C4-2B (cell line): Measurements from ENCODE around the gene AKNA.

Experiments
- H3K27ac ChIP-seq: fragments of 450-650 bp; 2 replicates; pipeline ENCODE4 v1.5.1; 2017
- ZFX ChIP-seq: fragments of 450-650 bp; IDR thresholded peaks from 2 replicates; pipeline ENCODE4 v1.6.1; 2017
- TF ChIP-seq, protein P1 (sequence below): fragments of 450-650 bp; conservative IDR thresholded peaks from 2 replicates; pipeline ENCODE4 v1.5.1; 2017; ENCODE audit warnings: mild to moderate bottlenecking

AKNA gene

DNA sequence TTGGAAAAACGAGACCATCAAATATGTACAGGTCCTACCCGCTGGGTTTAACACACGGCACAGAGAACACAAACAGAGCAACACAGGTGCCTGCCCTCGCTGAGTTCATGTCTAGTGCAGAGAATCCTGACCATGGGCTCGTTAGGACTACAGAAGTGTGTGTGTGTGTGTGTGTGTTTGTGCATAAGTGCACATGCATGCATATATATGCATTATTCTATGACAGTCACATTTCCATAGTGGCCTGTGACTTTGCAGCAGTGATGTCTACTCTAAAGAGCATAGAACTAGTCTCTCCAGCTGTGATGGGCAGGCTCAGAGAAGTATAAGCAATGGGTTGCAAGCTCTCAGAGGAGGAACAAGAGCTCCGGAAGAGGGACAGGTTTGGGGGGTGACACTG, 30.4 kb downstream of the AKNA start:
- no peak overlapping the region for H3K27ac ChIP-seq

DNA sequence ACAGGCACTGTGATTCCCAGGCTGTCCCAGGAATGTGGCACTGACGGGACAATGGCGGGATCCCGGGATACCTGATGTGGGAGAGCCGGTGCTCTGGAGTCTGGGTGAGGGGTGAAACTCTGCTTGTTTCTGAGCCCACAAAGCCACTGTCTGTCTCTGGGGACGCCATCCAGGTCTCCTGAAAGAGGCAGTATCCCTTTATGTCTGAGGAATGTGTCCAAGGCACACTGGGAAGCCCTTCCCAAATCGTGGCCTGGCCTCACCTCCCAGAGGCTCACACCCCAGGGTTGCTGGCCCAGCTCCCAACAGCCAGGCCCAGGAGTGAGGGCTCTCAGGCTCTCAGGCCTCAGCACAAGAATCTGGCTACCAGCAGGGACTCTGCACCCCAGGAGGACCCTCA, 31.0 kb downstream of the AKNA start:
- H3K27ac ChIP-seq: no peak overlapping the region
- no peak for TF ChIP-seq ZFX
- TF ChIP-seq, protein P1, sequence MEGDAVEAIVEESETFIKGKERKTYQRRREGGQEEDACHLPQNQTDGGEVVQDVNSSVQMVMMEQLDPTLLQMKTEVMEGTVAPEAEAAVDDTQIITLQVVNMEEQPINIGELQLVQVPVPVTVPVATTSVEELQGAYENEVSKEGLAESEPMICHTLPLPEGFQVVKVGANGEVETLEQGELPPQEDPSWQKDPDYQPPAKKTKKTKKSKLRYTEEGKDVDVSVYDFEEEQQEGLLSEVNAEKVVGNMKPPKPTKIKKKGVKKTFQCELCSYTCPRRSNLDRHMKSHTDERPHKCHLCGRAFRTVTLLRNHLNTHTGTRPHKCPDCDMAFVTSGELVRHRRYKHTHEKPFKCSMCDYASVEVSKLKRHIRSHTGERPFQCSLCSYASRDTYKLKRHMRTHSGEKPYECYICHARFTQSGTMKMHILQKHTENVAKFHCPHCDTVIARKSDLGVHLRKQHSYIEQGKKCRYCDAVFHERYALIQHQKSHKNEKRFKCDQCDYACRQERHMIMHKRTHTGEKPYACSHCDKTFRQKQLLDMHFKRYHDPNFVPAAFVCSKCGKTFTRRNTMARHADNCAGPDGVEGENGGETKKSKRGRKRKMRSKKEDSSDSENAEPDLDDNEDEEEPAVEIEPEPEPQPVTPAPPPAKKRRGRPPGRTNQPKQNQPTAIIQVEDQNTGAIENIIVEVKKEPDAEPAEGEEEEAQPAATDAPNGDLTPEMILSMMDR: no peak

More for the DNA sequence above, 30.4 kb downstream of the AKNA start:
- TF ChIP-seq, protein P1: no peak
- TF ChIP-seq ZFX: no peak

DNA sequence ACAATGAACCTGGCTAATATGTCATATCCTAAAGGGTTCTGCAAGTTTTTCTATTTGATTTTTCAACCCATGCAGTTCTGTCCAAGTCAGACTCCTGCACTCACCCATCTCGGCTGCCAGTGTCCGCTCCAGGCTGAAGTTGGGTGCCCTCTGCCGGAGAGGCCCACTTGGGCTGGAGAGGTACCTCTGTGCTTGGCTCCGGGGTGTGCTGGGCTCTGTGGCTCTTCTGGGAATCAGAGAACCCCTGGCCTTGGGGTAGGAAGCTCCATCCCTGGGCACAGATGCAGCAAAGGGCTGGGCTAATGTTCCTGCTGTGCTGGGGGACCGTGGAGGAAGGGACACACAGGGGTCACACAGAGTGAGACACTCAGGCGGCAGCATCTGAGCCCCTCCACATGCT, 32.0 kb downstream of the AKNA start:
- TF ChIP-seq, protein P1: no peak
- no peak for TF ChIP-seq ZFX
- H3K27ac ChIP-seq: no peak overlapping the region

DNA sequence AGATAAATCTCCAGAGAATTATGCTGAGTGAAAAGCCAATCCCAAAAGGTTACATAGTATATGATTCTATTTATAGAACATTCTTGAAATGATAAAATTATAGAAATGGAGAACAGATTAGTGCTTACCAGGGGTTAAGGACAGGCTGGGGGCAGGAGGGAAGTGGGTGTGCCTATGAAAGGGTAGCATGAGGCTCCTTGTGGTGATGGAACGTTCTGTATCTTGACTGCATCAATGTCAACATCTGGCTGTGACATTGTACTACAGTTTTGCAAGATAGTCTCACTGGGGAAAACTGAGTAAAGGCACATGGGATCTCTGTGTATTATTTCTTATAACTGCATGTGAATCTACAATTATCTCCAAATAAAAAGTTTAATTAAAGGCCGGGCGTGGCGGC, 35.9 kb downstream of the AKNA start:
- TF ChIP-seq ZFX: no peak
- TF ChIP-seq, protein P1: no peak
- no peak overlapping the region for H3K27ac ChIP-seq

DNA sequence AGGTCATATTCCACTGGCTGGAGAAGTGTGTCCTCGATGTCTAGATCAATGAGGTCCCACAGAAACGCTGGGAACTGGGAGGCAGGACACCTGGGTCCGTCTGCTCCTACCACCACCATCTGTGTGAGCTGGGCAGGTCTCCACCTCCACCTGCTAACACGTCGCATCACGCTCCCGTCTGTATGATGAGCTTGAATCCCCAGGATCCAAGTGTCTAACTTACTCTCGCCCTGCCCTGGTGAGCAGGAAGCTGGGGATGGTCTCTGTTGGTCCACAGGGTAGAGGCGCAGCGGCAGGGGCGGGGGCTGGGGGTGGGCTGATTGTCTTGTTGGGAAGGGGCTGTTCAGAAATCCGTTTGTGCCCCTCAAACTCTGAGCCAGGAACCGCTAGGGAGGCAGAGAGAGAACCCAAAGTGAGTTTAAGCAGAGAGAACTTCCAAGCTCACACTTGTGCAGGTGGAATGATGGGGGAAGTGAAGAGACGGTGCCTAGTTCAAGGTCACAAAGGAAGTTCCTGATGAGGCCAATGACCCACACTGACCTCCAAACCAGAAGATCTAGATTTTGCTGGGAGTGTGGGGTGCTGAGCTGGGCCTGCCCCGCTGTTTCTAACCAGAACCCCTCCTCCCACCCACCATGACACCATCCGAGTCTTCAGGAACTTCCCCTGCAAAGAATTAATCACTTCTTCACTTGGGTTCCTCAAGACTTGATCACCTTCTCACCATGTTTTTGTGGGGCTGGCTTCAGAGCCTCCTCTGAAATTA, 37.0 kb downstream of the AKNA start:
- TF ChIP-seq, protein P1: no peak
- TF ChIP-seq ZFX: no peak
- H3K27ac ChIP-seq: no peak overlapping the region

DNA sequence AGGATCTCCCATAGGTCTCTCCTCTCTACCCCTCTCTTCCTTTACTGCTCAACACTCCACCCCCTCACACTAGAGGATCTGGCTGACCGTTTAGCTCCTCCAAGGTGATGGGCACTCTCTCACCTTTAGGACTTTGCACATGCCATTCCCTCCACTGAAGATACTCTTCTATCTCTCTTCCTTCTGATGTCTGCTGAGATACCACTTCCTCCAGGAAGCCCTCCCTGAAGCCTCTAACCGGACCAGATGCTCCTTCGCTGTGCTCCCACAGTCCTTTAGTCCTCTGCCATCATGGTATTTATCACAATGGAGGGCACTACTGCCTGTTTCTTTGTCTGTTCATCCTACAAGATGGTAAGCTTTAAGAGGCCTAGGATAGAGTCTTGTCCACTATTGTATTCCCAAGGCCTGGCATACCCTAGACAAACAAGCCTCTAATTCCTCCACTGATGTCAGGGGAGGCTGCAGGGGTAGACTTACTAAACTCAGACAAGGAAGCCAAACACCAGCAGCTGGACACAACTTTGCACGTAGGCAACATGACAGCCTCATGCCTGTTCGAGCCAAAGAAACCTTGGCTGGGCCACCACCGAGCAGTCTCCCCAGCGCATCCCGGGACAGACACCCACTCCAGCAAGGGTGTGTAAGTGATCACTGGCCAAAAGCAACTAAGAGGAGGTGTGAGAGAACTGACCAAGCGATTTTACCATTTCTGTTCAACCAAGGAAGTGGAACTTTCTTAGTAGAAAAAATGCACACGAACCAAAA, 37.9 kb downstream of the AKNA start:
- no peak overlapping the region for H3K27ac ChIP-seq
- TF ChIP-seq ZFX: no peak
- TF ChIP-seq, protein P1: no peak

DNA sequence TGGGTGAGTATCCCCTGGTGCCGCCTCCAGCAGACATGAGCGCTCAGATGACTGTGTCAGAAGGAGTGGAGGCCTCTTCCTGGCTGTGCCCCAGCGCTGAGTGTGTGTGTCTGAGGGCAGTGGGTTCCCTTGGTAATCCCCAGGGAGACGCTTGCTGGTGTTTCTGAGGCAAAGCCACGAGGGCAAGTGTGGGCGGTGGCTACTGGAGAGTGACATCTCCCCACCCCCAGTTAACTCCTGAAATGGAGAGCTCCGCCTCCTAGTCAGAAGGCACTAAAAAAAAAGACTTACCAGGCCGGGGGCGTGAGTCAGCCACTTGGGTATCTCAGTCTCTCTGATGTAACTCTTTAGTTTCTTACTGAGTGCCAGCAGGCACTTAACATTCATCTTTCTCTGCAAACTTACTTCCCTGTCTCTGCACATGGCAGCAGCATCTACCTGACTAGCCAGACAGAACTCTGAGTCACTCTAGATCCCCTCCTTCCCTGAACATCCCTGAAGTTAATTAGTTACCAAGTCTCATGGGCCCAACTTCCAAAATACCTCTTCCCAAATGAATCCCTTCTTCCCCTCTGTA, 38.8 kb downstream of the AKNA start:
- no peak overlapping the region for H3K27ac ChIP-seq
- TF ChIP-seq ZFX: no peak
- TF ChIP-seq, protein P1: no peak
